PC-3 (cell line): Measurements from ENCODE around the gene CCDC167. TPM values are rescaled to one million over a fixed set of nuclear protein-coding genes. Genes with fewer than 3 reads are reported as not detected.

Experiments used
- ATAC-seq: fragments of 200-7000 bp; cut with Tn5 transposase; 2 replicates; pipeline ENCODE4 v1.9.1; 2020; ENCODE audit warnings: mild to moderate bottlenecking, moderate library complexity
- BruUV-seq: library from RNA; stranded (reverse); fragments of 400-500 nt; replicated peaks from 2 replicates; lab custom pipeline; 2021; lab: Mats Ljungman, UMichigan
- CTCF ChIA-PET: fragments of 300-600 bp; sonication (Branson Sonifier 250); formaldehyde crosslinking; loops from one replicate; lab custom pipeline; 2022; ENCODE audit warnings: antibody characterized with exemption; lab: Charles Lee
- POLR2A ChIA-PET: fragments of 300-600 bp; sonication (Branson Sonifier 250); formaldehyde crosslinking; loops from one replicate; lab custom pipeline; 2022; ENCODE audit warnings: antibody characterized with exemption; ENCODE audit not compliant: unreplicated experiment; lab: Charles Lee
- DNase-seq: peaks from one replicate; pipeline ENCODE4 v3.0.0-alpha.2; 2015
- H2AFZ ChIP-seq: fragments of 300-600 bp; sonication (generic); 2 replicates; pipeline ENCODE4 v1.6.0; 2016; ENCODE audit warnings: antibody characterized with exemption, low read length
- H3F3A ChIP-seq: fragments of 300-600 bp; sonication (generic); one replicate; pipeline ENCODE4 v1.6.0; 2017; ENCODE audit warnings: antibody characterized with exemption, low read length, control low read depth, mild to moderate bottlenecking; ENCODE audit not compliant: unreplicated experiment
- H3K27ac ChIP-seq: fragments of 300-600 bp; sonication (generic); 2 replicates; pipeline ENCODE4 v1.5.1; 2016; ENCODE audit warnings: mild to moderate bottlenecking, low read length
- H3K27me3 ChIP-seq: fragments of 300-600 bp; sonication (generic); 2 replicates; pipeline ENCODE4 v1.6.1; 2016; ENCODE audit warnings: low read length, mixed read lengths
- H3K36me3 ChIP-seq: fragments of 300-600 bp; sonication (generic); 2 replicates; pipeline ENCODE4 v1.6.1; 2016; ENCODE audit warnings: low read depth, mixed run types, low read length, mixed read lengths
- H3K4me1 ChIP-seq: fragments of 300-600 bp; sonication (generic); 2 replicates; pipeline ENCODE4 v1.5.1; 2016; ENCODE audit warnings: low read length; ENCODE audit not compliant: insufficient read depth
- H3K4me2 ChIP-seq: fragments of 300-600 bp; sonication (generic); 2 replicates; pipeline ENCODE4 v1.6.0; 2016; ENCODE audit warnings: low read length
- H3K4me3 ChIP-seq: fragments of 300-600 bp; sonication (generic); 2 replicates; pipeline ENCODE4 v1.5.1; 2016; ENCODE audit warnings: mild to moderate bottlenecking, low read length, mixed read lengths
- H3K79me2 ChIP-seq: fragments of 300-600 bp; sonication (generic); 2 replicates; pipeline ENCODE4 v1.6.1; 2017; ENCODE audit warnings: low read length, mixed read lengths
- H3K9ac ChIP-seq: fragments of 300-600 bp; sonication (generic); 2 replicates; pipeline ENCODE4 v1.6.0; 2016; ENCODE audit warnings: mild to moderate bottlenecking, low read length
- H3K9me2 ChIP-seq: fragments of 300-600 bp; sonication (generic); replicated peaks from 2 replicates; pipeline ENCODE4 v1.6.1; 2016; ENCODE audit warnings: mixed run types, low read length, mixed read lengths
- H3K9me3 ChIP-seq: fragments of 300-600 bp; sonication (generic); 2 replicates; pipeline ENCODE4 v1.6.1; 2016; ENCODE audit warnings: low read length, mixed read lengths
- H4K20me1 ChIP-seq: fragments of 300-600 bp; sonication (generic); 2 replicates; pipeline ENCODE4 v1.6.1; 2016; ENCODE audit warnings: low read length, mixed read lengths
- CTCF ChIP-seq: fragments of 300-600 bp; sonication (generic); conservative IDR thresholded peaks from 2 replicates; pipeline ENCODE4 v1.5.1; 2017; ENCODE audit warnings: antibody characterized with exemption, low read depth, mild to moderate bottlenecking, low read length
- EZH2 ChIP-seq: fragments of 300-600 bp; sonication (generic); IDR thresholded peaks from one replicate; pipeline ENCODE4 v1.6.1; 2017; ENCODE audit warnings: antibody characterized with exemption, mild to moderate bottlenecking, low read length; ENCODE audit not compliant: unreplicated experiment
- EZH2phosphoT487 ChIP-seq: fragments of 300-600 bp; sonication (generic); IDR thresholded peaks from 2 replicates; pipeline ENCODE4 v1.6.1; 2018; ENCODE audit warnings: mild to moderate bottlenecking, antibody characterized with exemption, low read length, borderline replicate concordance
- intact Hi-C: fragments of 100-400 bp; cut with micrococcal nuclease; formaldehyde crosslinking; loops from 2 replicates; pipeline ENCODE4 v1.9.0; 2023
- total RNA-seq: library from RNA; depleted of rRNA; stranded (reverse); fragments of >200 nt; gene quantifications from 2 replicates; pipeline ENCODE4 v1.2.3, GENCODE V29; 2014

The CCDC167 gene
- total RNA-seq, 1 experiment from 2014 or later, result 56.9 TPM

GRCh38 chr6:37506479-37506878 is 6.8 kb upstream of the CCDC167 start:
- intact Hi-C loops, result no loop called here
- no peaks in the 10 kb centered on the region for H3K36me3 ChIP-seq
- H3K9ac ChIP-seq, result no peak overlapping the region
- no peaks in the 10 kb centered on the region for H3K27me3 ChIP-seq
- CTCF ChIA-PET, result no interaction called here
- TF ChIP-seq EZH2, result no peak
- TF ChIP-seq CTCF, result no peak
- no peak for TF ChIP-seq EZH2phosphoT487
- no peaks in the 10 kb centered on the region for H3K9me3 ChIP-seq
- BruUV-seq, result no TSS peak
- ATAC-seq, result no peak
- H3K4me3 ChIP-seq, result no peak overlapping the region
- H3K27ac ChIP-seq, result no peak overlapping the region
- H3K4me2 ChIP-seq, result no peak overlapping the region
- POLR2A ChIA-PET, result no interaction called here
- H2AFZ ChIP-seq, result no peak overlapping the region
- DNase-seq, result no peak
- no peaks in the 10 kb centered on the region for H3K9me2 ChIP-seq
- no peaks in the 10 kb centered on the region for H4K20me1 ChIP-seq
- H3K4me1 ChIP-seq, result no peaks in the 10 kb centered on the region
- no peaks in the 10 kb centered on the region for H3F3A ChIP-seq
- no peaks in the 10 kb centered on the region for H3K79me2 ChIP-seq

GRCh38 chr6:37504024-37504423 is 4.3 kb upstream of the CCDC167 start:
- TF ChIP-seq EZH2 (no peak), CTCF (no peak), EZH2phosphoT487 (no peak)
- ATAC-seq, result no peak
- Histone ChIP-seq H3K27me3 (no peaks in the 10 kb centered on the region), H4K20me1 (no peaks in the 10 kb centered on the region), H3F3A (no peaks in the 10 kb centered on the region), H3K27ac (no peak overlapping the region), H3K36me3 (no peaks in the 10 kb centered on the region), H3K4me2 (no peak overlapping the region), H3K9me2 (no peaks in the 10 kb centered on the region), H3K9me3 (no peaks in the 10 kb centered on the region), H3K9ac (no peak overlapping the region), H3K4me1 (peaks cover 3% of the 10 kb centered on the region; the same call in 1 of the 2 replicates), H3K4me3 (no peak overlapping the region), H3K79me2 (no peaks in the 10 kb centered on the region), H2AFZ (no peak overlapping the region)
- ChIA-PET POLR2A (no interaction called here), CTCF (no interaction called here)
- BruUV-seq, result no TSS peak
- intact Hi-C loops, result no loop called here
- no peak for DNase-seq

- POLR2A ChIA-PET, result no interaction called here
- Histone ChIP-seq H3K4me3 (no peak overlapping the region), H3K4me1 (peaks cover 6% of the 10 kb centered on the region; the same call in 1 of the 2 replicates), H3K27ac (no peak overlapping the region), H3F3A (no peaks in the 10 kb centered on the region), H3K9me3 (no peaks in the 10 kb centered on the region), H3K79me2 (no peaks in the 10 kb centered on the region), H3K4me2 (no peak overlapping the region), H3K9ac (no peak overlapping the region), H4K20me1 (no peaks in the 10 kb centered on the region), H3K9me2 (no peaks in the 10 kb centered on the region), H2AFZ (no peak overlapping the region), H3K36me3 (no peaks in the 10 kb centered on the region), H3K27me3 (no peaks in the 10 kb centered on the region)
- CTCF ChIA-PET, result no interaction called here
- no peak for TF ChIP-seq EZH2phosphoT487
- no peak for TF ChIP-seq EZH2
- no peak for TF ChIP-seq CTCF
- BruUV-seq, result no TSS peak
- DNase-seq, result no peak
- no peak for ATAC-seq
- intact Hi-C loops, result no loop called here
These were observed 3.7 kb upstream of the CCDC167 start for GRCh38 chr6:37503309-37503965.
